Uterus (tissue), 4 donors: ENCODE measurements around the gene LYZL6. TPM values are rescaled to one million over a fixed set of nuclear protein-coding genes. Genes with fewer than 3 reads are reported as not detected.
A peak's percentile ranks its signal among the peaks of the same experiment; 100 is the strongest.

ENCODE experiments used
- DNase-seq, 2 donors: peaks; one replicate each; pipeline ENCODE4 v3.0.0-alpha.2; 2019 to 2020
- H3K27ac ChIP-seq, 2 donors: fragments of 200-600 bp; sonication (generic); 1 replicate in 1 of 2; 2 replicates in 1 of 2; pipeline ENCODE4 v1.5.1; 2016 to 2018
- H3K27me3 ChIP-seq, 2 donors: fragments of 200-600 bp; sonication (generic); one replicate each; pipeline ENCODE4 v1.5.1; 2018 to 2019; ENCODE audit warnings: control low read depth in 1 of 2
- H3K36me3 ChIP-seq, 2 donors: fragments of 200-600 bp; sonication (generic); one replicate each; pipeline ENCODE4 v1.5.1; 2019; ENCODE audit warnings: control low read depth in 1 of 2
- H3K4me1 ChIP-seq, 2 donors: fragments of 200-600 bp; sonication (generic); one replicate each; pipeline ENCODE4 v1.5.1; 2018 to 2019; ENCODE audit warnings: control low read depth in 1 of 2
- H3K4me3 ChIP-seq, 2 donors: fragments of 200-600 bp; sonication (generic); 1 replicate in 1 of 2; 2 replicates in 1 of 2; pipeline ENCODE4 v1.5.1; 2018 to 2019; ENCODE audit warnings: mild to moderate bottlenecking in 1 of 2
- H3K9me3 ChIP-seq, 2 donors: fragments of 200-600 bp; sonication (generic); one replicate each; pipeline ENCODE4 v1.5.1; 2019; ENCODE audit warnings: control low read depth in 1 of 2
- CTCF ChIP-seq, 4 experiments: fragments of 200-600 bp in 2 of 4; fragments of 450-650 bp in 2 of 4; sonication (generic) in 2 of 4; IDR thresholded peaks; one replicate each; pipeline ENCODE4 v1.5.1; 2016 to 2019; ENCODE audit warnings: antibody characterized with exemption in 4 of 4, mild to moderate bottlenecking in 2 of 4, moderate library complexity in 1 of 4
- POLR2A ChIP-seq, 2 donors: fragments of 450-650 bp; IDR thresholded peaks; one replicate each; pipeline ENCODE4 v1.6.1; 2016; ENCODE audit warnings: antibody characterized with exemption in 2 of 2, mild to moderate bottlenecking in 1 of 2, moderate library complexity in 1 of 2
- intact Hi-C: fragments of 100-400 bp; cut with DNase I; formaldehyde crosslinking; loops from one replicate; pipeline ENCODE4 v1.15.1; 2023; ENCODE audit warnings: low total_unique reads
- total RNA-seq, 4 donors: library from RNA; depleted of rRNA in 3 of 4; stranded (reverse); fragments of >200 nt in 3 of 4; gene quantifications; one replicate each; pipeline versions ENCODE4 v1.1.0 to v1.2.4, GENCODE V29; 2014 to 2023
- donor health status: DM: yes; HTN: yes; CAD: no.

LYZL6 gene
- total RNA-seq = not detected

GRCh38 chr17:35943537-35943936 lies at the start of gene LYZL6:
TSS of gene LYZL6 (minus strand) at chr17:35943713. CDS start at chr17:35939356, 4,357 bp downstream.
- H3K9me3 ChIP-seq = no peaks in the 10 kb centered on the region
- no peak for TF ChIP-seq CTCF (IDR thresholded peaks at IDR 0.05)
- no peak for TF ChIP-seq POLR2A (IDR thresholded peaks at IDR 0.05)
- no peak for DNase-seq
- intact Hi-C loops = no loop called here
- no peaks in the 10 kb centered on the region for H3K27me3 ChIP-seq
- H3K4me1 ChIP-seq = no peaks in the 10 kb centered on the region
- H3K36me3 ChIP-seq = no peaks in the 10 kb centered on the region
- H3K27ac ChIP-seq = no peak within 1 kb of the TSS
- H3K4me3 ChIP-seq = no peak within 1 kb of the TSS

GRCh38 chr17:35991075-35991474 lies 47.6 kb upstream of the LYZL6 start:
- Histone ChIP-seq H3K4me1 (no peaks in the 10 kb centered on the region), H3K27me3 (no peaks in the 10 kb centered on the region), H3K9me3 (no peaks in the 10 kb centered on the region), H3K36me3 (no peaks in the 10 kb centered on the region), H3K4me3 (no peak overlapping the region), H3K27ac (no peak overlapping the region)
- no peak for DNase-seq
- intact Hi-C loops = no loop called here
- TF ChIP-seq POLR2A (IDR thresholded peaks at IDR 0.05) = no peak
- no peak for TF ChIP-seq CTCF (IDR thresholded peaks at IDR 0.05)

- intact Hi-C loops = no loop called here
- H3K27me3 ChIP-seq = no peaks in the 10 kb centered on the region
- no peak for DNase-seq
- TF ChIP-seq POLR2A (IDR thresholded peaks at IDR 0.05) (no peak), CTCF (IDR thresholded peaks at IDR 0.05) (no peak)
- H3K27ac ChIP-seq = peak overlapping the region in 1 of 2 donors; percentile 52
- no peaks in the 10 kb centered on the region for H3K36me3 ChIP-seq
- H3K9me3 ChIP-seq = no peaks in the 10 kb centered on the region
- no peaks in the 10 kb centered on the region for H3K4me1 ChIP-seq
- no peak overlapping the region for H3K4me3 ChIP-seq
These were observed 44.7 kb upstream of the LYZL6 start for GRCh38 chr17:35988164-35988563.

- Histone ChIP-seq H3K27me3 (no peaks in the 10 kb centered on the region), H3K4me3 (peak within 1 kb of the TSS in 1 of 2 donors; percentile 13), H3K27ac (peak within 1 kb of the TSS in 1 of 2 donors; percentile 34), H3K36me3 (no peaks in the 10 kb centered on the region), H3K4me1 (no peaks in the 10 kb centered on the region), H3K9me3 (no peaks in the 10 kb centered on the region)
- TF ChIP-seq POLR2A (IDR thresholded peaks at IDR 0.05) (no peak), CTCF (IDR thresholded peaks at IDR 0.05) (no peak)
- no peak for DNase-seq
- intact Hi-C loops = no loop called here
These were observed 43.1 kb upstream of the LYZL6 start, which contains the start of gene CCL14 for GRCh38 chr17:35986643-35987042. TSS of gene CCL14 (minus strand) at chr17:35986729. CDS start at chr17:35986649, 80 bp downstream.

- H3K9me3 ChIP-seq = no peaks in the 10 kb centered on the region
- TF ChIP-seq CTCF (IDR thresholded peaks at IDR 0.05) = no peak
- TF ChIP-seq POLR2A (IDR thresholded peaks at IDR 0.05) = no peak
- DNase-seq = no peak
- intact Hi-C loops = no loop called here
- H3K4me1 ChIP-seq = no peaks in the 10 kb centered on the region
- H3K36me3 ChIP-seq = no peaks in the 10 kb centered on the region
- no peak overlapping the region for H3K4me3 ChIP-seq
- peak overlapping the region in 1 of 2 donors; percentile 33 for H3K27ac ChIP-seq
- no peaks in the 10 kb centered on the region for H3K27me3 ChIP-seq
These were observed 40.6 kb upstream of the LYZL6 start for GRCh38 chr17:35984140-35984539.
